ENCODE measurements around the gene SLA2.

DNA sequence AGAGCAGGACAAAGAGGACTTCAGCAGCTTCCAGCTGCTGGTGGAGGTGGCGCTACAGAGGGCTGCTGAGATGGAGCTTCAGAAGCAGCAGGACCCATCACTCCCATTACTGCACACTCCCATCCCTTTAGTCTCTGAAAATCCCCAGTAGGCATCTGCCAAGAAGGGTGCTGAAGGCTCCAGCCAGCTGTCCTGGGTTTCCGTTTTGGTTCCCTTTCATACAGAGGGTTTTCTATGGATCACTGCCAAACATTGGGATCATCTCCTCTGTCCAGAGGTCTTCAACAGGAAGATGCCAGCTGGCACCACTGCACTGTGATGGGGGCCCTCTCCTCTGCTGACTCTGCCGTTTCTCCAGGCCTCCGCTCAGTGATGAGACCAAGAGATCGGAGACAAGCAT, 54.7 kb downstream of the SLA2 start:
- TF ChIP-seq CTCF (IDR thresholded peaks at IDR 0.05; ENCODE audit: low read length) = no peak
- no peak for TF ChIP-seq EZH2 (IDR thresholded peaks at IDR 0.05; ENCODE audit: borderline replicate concordance, low read length)

All from OCI-LY1 (cell line).